ENCODE measurements around the gene BABAM2. TPM values are rescaled to one million over a fixed set of nuclear protein-coding genes. Genes with fewer than 3 reads are reported as not detected.

Gene BABAM2
- total and polyA plus RNA-seq, 5 donors, result 45.2 to 65.2 (median 64.0) TPM

DNA sequence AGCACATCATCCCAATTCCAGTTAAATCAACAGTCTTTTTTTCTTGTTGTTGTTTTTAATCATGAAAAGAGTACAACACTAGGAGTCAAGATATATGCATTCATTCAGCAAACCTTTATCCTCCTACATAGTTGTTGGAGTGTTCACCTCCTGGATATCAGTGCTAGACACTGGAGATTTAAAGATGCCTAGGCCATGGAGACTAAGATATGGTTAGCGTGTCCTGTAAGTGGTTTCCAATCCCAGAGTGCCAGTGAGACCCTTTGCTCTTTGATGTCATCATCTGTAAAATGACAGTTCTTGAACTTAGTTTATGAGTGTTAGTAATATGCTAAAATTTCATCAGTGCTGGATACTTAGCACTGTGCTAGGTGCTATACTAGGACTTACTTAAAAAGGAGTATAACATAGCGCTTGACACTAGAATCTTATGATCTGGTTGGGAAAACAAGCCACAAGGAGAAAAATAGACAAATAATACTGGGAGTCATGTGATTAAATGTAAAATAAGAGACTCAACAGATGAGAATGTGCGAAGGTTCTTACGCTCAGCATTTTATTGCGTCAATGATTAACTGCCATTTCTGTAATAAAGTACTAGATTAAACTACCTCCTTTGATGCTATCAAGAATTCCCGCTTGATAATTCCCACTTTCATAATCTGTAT is 31.5 kb downstream of the BABAM2 start:
- no peak overlapping the region for H3K4me3 ChIP-seq (ENCODE audit: low read length)
- ATAC-seq, result no peak
- intact Hi-C loops (cut with DNase I), result no loop called here
- no peaks in the 10 kb centered on the region for H3K27me3 ChIP-seq (ENCODE audit: control insufficient read depth, insufficient read depth)
- WGBS, result 92% methylated on average over 6 of the region's 6 CpGs
- no peak for DNase-seq
- H3K27ac ChIP-seq (ENCODE audit: low read length), result no peak overlapping the region
- no peaks in the 10 kb centered on the region for H3K9me3 ChIP-seq (ENCODE audit: control insufficient read depth, low read length)
- peaks cover 4% of the 10 kb centered on the region for H3K4me1 ChIP-seq (ENCODE audit: control insufficient read depth, insufficient read depth, low read length)

GRCh38 chr2:27922842-27923241 is 32.3 kb downstream of the BABAM2 start:
- no peak for DNase-seq
- H3K9me3 ChIP-seq (ENCODE audit: control insufficient read depth, low read length), result no peaks in the 10 kb centered on the region
- intact Hi-C loops (cut with DNase I), result no loop called here
- no peak overlapping the region for H3K27ac ChIP-seq (ENCODE audit: low read length)
- H3K27me3 ChIP-seq (ENCODE audit: control insufficient read depth, insufficient read depth), result no peaks in the 10 kb centered on the region
- H3K4me3 ChIP-seq (ENCODE audit: low read length), result no peak overlapping the region
- peaks cover 4% of the 10 kb centered on the region for H3K4me1 ChIP-seq (ENCODE audit: control insufficient read depth, insufficient read depth, low read length)
- no peak for ATAC-seq
- WGBS, result 79% methylated on average over 1 of the region's 1 CpG

- Histone ChIP-seq H3K4me1 (ENCODE audit: control insufficient read depth, insufficient read depth, low read length) (peaks cover 4% of the 10 kb centered on the region), H3K4me3 (ENCODE audit: low read length) (no peak overlapping the region), H3K9me3 (ENCODE audit: control insufficient read depth, low read length) (no peaks in the 10 kb centered on the region), H3K27ac (ENCODE audit: low read length) (no peak overlapping the region), H3K27me3 (ENCODE audit: control insufficient read depth, insufficient read depth) (no peaks in the 10 kb centered on the region)
- ATAC-seq (no peak), DNase-seq (no peak)
- intact Hi-C loops (cut with DNase I), result no loop called here
- 93% methylated on average over 4 of the region's 4 CpGs for WGBS
Observed at GRCh38 chr2:27925766-27926472, 35.4 kb downstream of the BABAM2 start.

- DNase-seq (no peak), ATAC-seq (no peak)
- intact Hi-C loops (cut with DNase I), result no loop called here
- Histone ChIP-seq H3K9me3 (ENCODE audit: control insufficient read depth, low read length) (no peaks in the 10 kb centered on the region), H3K27me3 (ENCODE audit: control insufficient read depth, insufficient read depth) (no peaks in the 10 kb centered on the region), H3K4me3 (ENCODE audit: low read length) (no peak overlapping the region), H3K4me1 (ENCODE audit: control insufficient read depth, insufficient read depth, low read length) (peaks cover 4% of the 10 kb centered on the region), H3K27ac (ENCODE audit: low read length) (no peak overlapping the region)
- WGBS, result 72% methylated on average over 11 of the region's 11 CpGs
Observed at GRCh38 chr2:27929916-27930486, 39.5 kb downstream of the BABAM2 start.

- H3K4me3 ChIP-seq (ENCODE audit: low read length), result no peak overlapping the region
- no peaks in the 10 kb centered on the region for H3K4me1 ChIP-seq (ENCODE audit: control insufficient read depth, insufficient read depth, low read length)
- intact Hi-C loops (cut with DNase I), result no loop called here
- WGBS, result 66% methylated on average over 4 of the region's 4 CpGs
- no peak overlapping the region for H3K27ac ChIP-seq (ENCODE audit: low read length)
- ATAC-seq (no peak), DNase-seq (no peak)
- H3K9me3 ChIP-seq (ENCODE audit: control insufficient read depth, low read length), result no peaks in the 10 kb centered on the region
- H3K27me3 ChIP-seq (ENCODE audit: control insufficient read depth, insufficient read depth), result no peaks in the 10 kb centered on the region
Observed at GRCh38 chr2:27931361-27931950, 40.9 kb downstream of the BABAM2 start.

- Histone ChIP-seq H3K4me3 (ENCODE audit: low read length) (no peak overlapping the region), H3K9me3 (ENCODE audit: control insufficient read depth, low read length) (no peaks in the 10 kb centered on the region), H3K27ac (ENCODE audit: low read length) (no peak overlapping the region), H3K27me3 (ENCODE audit: control insufficient read depth, insufficient read depth) (no peaks in the 10 kb centered on the region), H3K4me1 (ENCODE audit: control insufficient read depth, insufficient read depth, low read length) (no peaks in the 10 kb centered on the region)
- intact Hi-C loops (cut with DNase I), result no loop called here
- 95% methylated on average over 2 of the region's 2 CpGs for WGBS
- no peak for DNase-seq
- ATAC-seq, result no peak
Observed at GRCh38 chr2:27932396-27932795, 41.9 kb downstream of the BABAM2 start.

GRCh38 chr2:27935026-27935425 is 44.5 kb downstream of the BABAM2 start:
- H3K9me3 ChIP-seq (ENCODE audit: control insufficient read depth, low read length), result no peaks in the 10 kb centered on the region
- no peak overlapping the region for H3K4me3 ChIP-seq (ENCODE audit: low read length)
- intact Hi-C loops (cut with DNase I), result no loop called here
- ATAC-seq, result no peak
- DNase-seq, result no peak
- no peaks in the 10 kb centered on the region for H3K27me3 ChIP-seq (ENCODE audit: control insufficient read depth, insufficient read depth)
- no peaks in the 10 kb centered on the region for H3K4me1 ChIP-seq (ENCODE audit: control insufficient read depth, insufficient read depth, low read length)
- no peak overlapping the region for H3K27ac ChIP-seq (ENCODE audit: low read length)
- WGBS, result 90% methylated on average over 3 of the region's 3 CpGs

- DNase-seq (no peak), ATAC-seq (peak in 1 of 2 donors; percentile 26)
- Histone ChIP-seq H3K4me3 (ENCODE audit: low read length) (no peak overlapping the region), H3K27ac (ENCODE audit: low read length) (no peak overlapping the region), H3K4me1 (ENCODE audit: control insufficient read depth, insufficient read depth, low read length) (peaks cover 2% of the 10 kb centered on the region), H3K9me3 (ENCODE audit: control insufficient read depth, low read length) (no peaks in the 10 kb centered on the region), H3K27me3 (ENCODE audit: control insufficient read depth, insufficient read depth) (no peaks in the 10 kb centered on the region)
- 54% methylated on average over 2 of the region's 2 CpGs for WGBS
- intact Hi-C loops (cut with DNase I), result no loop called here
Observed at GRCh38 chr2:27940090-27940671, 49.7 kb downstream of the BABAM2 start.

DNA sequence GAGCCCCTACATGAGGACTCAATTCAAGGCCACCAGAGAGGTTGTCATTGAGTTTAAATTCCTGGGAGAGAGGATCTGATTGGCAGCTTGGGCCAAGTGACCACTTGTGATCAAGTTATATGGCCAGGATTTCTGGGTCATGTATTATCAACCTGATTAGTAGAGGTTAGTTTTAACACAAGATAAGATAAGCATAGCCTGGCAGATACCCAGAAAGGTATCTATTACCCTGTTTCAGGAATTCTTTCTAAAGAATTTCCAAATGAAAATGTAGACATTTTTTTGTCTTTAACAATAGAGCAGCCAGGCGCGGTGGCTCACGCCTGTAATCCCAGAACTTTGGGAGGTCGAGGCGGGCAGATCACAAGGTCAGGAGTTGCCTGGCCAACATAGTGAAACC is 50.5 kb downstream of the BABAM2 start:
- DNase-seq (no peak), ATAC-seq (no peak)
- Histone ChIP-seq H3K4me1 (ENCODE audit: control insufficient read depth, insufficient read depth, low read length) (peaks cover 2% of the 10 kb centered on the region), H3K27ac (ENCODE audit: low read length) (no peak overlapping the region), H3K27me3 (ENCODE audit: control insufficient read depth, insufficient read depth) (no peaks in the 10 kb centered on the region), H3K4me3 (ENCODE audit: low read length) (no peak overlapping the region), H3K9me3 (ENCODE audit: control insufficient read depth, low read length) (no peaks in the 10 kb centered on the region)
- 95% methylated on average over 5 of the region's 5 CpGs for WGBS
- intact Hi-C loops (cut with DNase I), result no loop called here

DNA sequence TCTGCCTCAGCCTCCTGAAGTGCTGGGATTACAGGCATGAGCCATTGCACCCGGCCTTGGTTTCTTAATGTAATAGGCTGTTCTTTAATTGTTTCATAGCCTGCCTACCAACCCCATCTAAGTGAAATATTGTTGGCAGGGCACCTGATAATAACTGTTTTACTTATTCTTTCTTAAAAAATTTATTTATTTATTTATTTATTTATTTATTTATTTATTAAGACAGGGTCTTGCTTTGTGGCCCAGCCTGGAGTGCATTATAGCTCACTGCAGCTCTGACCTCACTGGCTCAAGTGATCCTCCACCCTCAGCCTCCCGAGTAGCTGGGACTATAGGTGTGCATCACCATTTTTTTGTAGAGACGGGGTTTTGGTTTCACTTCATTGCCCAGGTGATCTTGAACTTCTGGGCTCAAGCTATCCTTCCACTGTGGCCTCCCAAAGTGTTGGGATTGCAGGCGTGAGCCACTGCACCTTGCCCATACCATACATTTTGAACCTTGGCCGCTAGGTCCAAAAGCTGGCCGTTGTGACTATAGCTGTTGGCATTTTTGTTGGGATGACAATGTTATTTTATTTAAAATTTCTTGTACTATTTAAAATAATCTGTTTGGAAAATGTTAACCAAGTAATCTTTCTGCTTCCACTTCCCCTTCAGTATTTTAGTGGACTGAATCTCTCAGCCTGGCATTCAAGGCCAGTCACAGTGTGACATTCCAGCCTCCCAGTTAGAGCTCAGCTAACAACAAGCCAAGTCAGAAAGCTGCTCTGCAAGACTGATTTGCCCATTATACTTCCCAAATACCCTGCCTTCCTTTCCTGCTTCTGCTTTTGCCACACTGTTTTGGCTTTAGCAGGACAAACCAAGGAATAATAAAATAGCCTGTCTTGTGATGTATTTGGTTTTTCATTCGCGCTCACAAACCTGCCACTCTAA is 52.4 kb downstream of the BABAM2 start:
- no peak for DNase-seq
- intact Hi-C loops (cut with DNase I), result no loop called here
- ATAC-seq, result no peak
- 97% methylated on average over 8 of the region's 8 CpGs for WGBS
- no peak overlapping the region for H3K4me3 ChIP-seq (ENCODE audit: low read length)
- H3K4me1 ChIP-seq (ENCODE audit: control insufficient read depth, insufficient read depth, low read length), result peaks cover 2% of the 10 kb centered on the region
- no peak overlapping the region for H3K27ac ChIP-seq (ENCODE audit: low read length)
- H3K27me3 ChIP-seq (ENCODE audit: control insufficient read depth, insufficient read depth), result no peaks in the 10 kb centered on the region
- H3K9me3 ChIP-seq (ENCODE audit: control insufficient read depth, low read length), result no peaks in the 10 kb centered on the region

Data from right cardiac atrium (tissue), 5 donors.